ENCODE results near the gene ZNF770.

Gene ZNF770

GRCh38 chr15:34988027-34988902 is at the start of gene ZNF770:
Gene ZNF770 (minus strand): TSS chr15:34988287. CDS start chr15:34983434, 4,853 bp downstream.
- peak; percentile 75 for DNase-seq (ENCODE audit: low spot score)

GRCh38 chr15:35028235-35028984 is 40.3 kb upstream of the ZNF770 start:
- no peak for DNase-seq (ENCODE audit: low spot score)

- no peak for DNase-seq (ENCODE audit: low spot score)
These were observed 35.7 kb upstream of the ZNF770 start for GRCh38 chr15:35023804-35024203.

- no peak for DNase-seq (ENCODE audit: low spot score)
These were observed 32.9 kb upstream of the ZNF770 start for GRCh38 chr15:35020974-35021373.

GRCh38 chr15:35019404-35020327 is 31.6 kb upstream of the ZNF770 start:
- no peak for DNase-seq (ENCODE audit: low spot score)

- DNase-seq (ENCODE audit: low spot score), result no peak
These were observed 26.2 kb upstream of the ZNF770 start for GRCh38 chr15:35014241-35014640.

- no peak for DNase-seq (ENCODE audit: low spot score)
These were observed 25.3 kb upstream of the ZNF770 start for GRCh38 chr15:35013370-35013769.

GRCh38 chr15:35007397-35007796 is 19.3 kb upstream of the ZNF770 start:
- no peak for DNase-seq (ENCODE audit: low spot score)

- no peak for DNase-seq (ENCODE audit: low spot score)
These were observed 17.8 kb upstream of the ZNF770 start for GRCh38 chr15:35005933-35006332.

GRCh38 chr15:35003928-35004327 is 15.8 kb upstream of the ZNF770 start:
- no peak for DNase-seq (ENCODE audit: low spot score)

GRCh38 chr15:35000511-35000910 is 12.4 kb upstream of the ZNF770 start:
- DNase-seq (ENCODE audit: low spot score), result no peak

GRCh38 chr15:34999906-35000305 is 11.8 kb upstream of the ZNF770 start:
- DNase-seq (ENCODE audit: low spot score), result no peak

- DNase-seq (ENCODE audit: low spot score), result no peak
These were observed 6.8 kb upstream of the ZNF770 start for GRCh38 chr15:34994925-34995324.

- DNase-seq (ENCODE audit: low spot score), result no peak
These were observed 5.8 kb upstream of the ZNF770 start for GRCh38 chr15:34993877-34994276.

GRCh38 chr15:34993412-34993811 is 5.3 kb upstream of the ZNF770 start:
- DNase-seq (ENCODE audit: low spot score), result no peak

GRCh38 chr15:34987609-34988026 is 469 bp downstream of the ZNF770 start:
- no peak for DNase-seq (ENCODE audit: low spot score)

GRCh38 chr15:34986771-34987480 is 1.2 kb downstream of the ZNF770 start:
- no peak for DNase-seq (ENCODE audit: low spot score)

- DNase-seq (ENCODE audit: low spot score), result no peak
These were observed 1.8 kb downstream of the ZNF770 start for GRCh38 chr15:34986326-34986725.

GRCh38 chr15:34984889-34985630 is 3.0 kb downstream of the ZNF770 start:
- no peak for DNase-seq (ENCODE audit: low spot score)

GRCh38 chr15:34976743-34977142 is 11.3 kb downstream of the ZNF770 start:
- DNase-seq (ENCODE audit: low spot score), result no peak

- DNase-seq (ENCODE audit: low spot score), result no peak
These were observed 12.0 kb downstream of the ZNF770 start for GRCh38 chr15:34976073-34976472.

Measured in CD4-positive, alpha-beta T cell treated with Interleukin-6 at 100 ng/mL for 8 hours (primary cell).